HG02870 (cell line): ENCODE measurements around the gene CCR6.

ENCODE experiments used
- ATAC-seq: cut with Tn5 transposase; IDR thresholded peaks from one replicate; pipeline ENCODE4 v1.9.1; 2021; ENCODE audit warnings: mild to moderate bottlenecking, moderate library complexity; ENCODE audit not compliant: unreplicated experiment

The CCR6 gene

DNA sequence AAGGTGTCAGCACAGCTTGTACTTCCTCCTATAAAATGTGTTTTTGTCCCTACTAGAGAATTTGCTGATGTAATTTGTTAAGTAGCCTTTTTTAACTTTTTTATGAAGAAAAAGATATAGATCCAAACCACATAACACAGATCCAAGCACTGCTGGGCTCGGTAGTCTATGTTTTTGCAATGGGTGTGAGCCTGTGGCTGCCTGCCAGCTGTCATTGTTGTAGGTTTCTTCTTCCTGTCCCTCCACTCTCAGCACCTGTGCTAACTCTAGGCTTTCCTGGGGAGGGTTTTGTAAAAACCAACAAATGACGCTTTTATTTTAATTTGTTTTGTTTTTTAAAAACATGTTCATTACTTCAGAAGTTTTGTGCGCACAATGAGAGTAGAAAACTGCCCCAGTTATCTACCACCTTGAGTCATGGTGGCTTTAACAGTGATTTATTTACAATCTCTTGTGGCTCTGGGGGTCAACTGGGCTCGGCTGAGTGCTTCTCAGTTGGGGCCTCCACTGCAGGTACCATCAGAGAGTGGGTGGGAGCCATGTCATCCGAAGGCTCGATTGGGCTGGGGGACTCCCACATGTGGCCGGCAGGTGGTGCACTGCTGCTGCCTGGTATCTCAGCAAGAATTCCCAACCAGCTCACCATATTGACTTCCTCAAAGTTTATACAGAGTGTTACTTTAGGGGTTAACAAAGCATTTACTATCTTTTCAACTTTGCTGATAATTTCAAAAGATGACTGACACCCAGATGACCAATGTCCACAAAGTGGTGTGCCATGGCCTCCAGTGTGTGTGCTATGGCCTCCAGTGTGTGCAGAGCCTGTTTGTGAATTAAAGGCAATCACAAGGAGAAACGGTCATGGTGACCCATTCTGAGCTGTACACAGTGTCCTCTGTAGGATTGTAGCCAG, 3.0 kb upstream of the CCR6 start:
- ATAC-seq, result peak; percentile 27

GRCh38 chr6:167120583-167120903, 2.4 kb upstream of the CCR6 start:
- no peak for ATAC-seq

DNA sequence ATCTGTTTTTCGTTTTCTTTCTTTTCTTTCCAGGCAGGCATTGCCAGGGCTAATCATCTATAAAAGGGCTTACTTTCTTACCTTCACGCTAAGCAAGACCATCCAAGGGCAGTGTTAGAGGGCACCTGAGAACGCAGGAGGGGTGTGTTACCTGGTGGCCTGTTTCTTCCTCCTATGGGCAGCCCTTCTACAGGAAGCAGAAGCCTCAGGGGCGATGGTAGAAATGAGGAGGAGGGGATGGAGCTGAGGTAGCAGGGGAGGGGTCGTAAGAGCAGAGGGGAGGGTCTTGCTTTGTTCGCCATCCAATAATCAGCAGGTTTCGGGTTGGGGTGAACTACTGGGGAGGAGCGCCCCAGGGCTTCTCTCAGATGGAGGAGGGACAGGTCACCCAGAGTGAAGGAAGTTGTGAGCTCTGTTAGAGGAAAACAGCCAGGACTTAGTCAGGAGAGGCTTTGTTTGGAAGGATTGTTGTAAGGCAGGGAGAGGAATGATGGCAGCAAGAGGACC, 1.5 kb upstream of the CCR6 start:
- no peak for ATAC-seq

GRCh38 chr6:167122041-167122826, 662 bp upstream of the CCR6 start:
- ATAC-seq, result no peak

- no peak for ATAC-seq
These were observed 1.9 kb downstream of the CCR6 start for GRCh38 chr6:167124753-167125152.

- no peak for ATAC-seq
These were observed 2.5 kb downstream of the CCR6 start for GRCh38 chr6:167125410-167125809.

DNA sequence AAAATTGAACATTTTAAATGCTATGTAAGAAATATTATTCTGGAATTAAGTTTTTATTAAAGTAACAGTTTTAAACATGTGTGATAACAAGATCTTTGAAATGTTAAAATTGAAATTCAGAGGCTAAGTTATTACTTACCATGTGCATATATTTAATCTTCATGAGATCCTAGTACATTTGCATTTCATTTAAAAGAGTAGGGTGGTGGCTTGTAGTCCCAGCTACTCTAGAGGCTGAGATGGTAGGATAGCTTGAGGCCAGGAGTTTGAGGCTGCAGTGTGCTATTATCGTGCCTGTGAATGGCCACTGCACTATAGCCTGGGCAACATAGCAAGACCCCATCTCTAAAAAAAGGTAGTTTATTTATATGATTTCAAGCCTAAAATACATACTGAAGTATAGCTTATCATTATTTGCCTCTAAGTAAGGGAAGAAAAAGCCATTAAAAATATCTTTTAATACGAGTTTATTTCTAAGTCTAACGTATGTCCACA, 3.0 kb downstream of the CCR6 start:
- ATAC-seq, result no peak

DNA sequence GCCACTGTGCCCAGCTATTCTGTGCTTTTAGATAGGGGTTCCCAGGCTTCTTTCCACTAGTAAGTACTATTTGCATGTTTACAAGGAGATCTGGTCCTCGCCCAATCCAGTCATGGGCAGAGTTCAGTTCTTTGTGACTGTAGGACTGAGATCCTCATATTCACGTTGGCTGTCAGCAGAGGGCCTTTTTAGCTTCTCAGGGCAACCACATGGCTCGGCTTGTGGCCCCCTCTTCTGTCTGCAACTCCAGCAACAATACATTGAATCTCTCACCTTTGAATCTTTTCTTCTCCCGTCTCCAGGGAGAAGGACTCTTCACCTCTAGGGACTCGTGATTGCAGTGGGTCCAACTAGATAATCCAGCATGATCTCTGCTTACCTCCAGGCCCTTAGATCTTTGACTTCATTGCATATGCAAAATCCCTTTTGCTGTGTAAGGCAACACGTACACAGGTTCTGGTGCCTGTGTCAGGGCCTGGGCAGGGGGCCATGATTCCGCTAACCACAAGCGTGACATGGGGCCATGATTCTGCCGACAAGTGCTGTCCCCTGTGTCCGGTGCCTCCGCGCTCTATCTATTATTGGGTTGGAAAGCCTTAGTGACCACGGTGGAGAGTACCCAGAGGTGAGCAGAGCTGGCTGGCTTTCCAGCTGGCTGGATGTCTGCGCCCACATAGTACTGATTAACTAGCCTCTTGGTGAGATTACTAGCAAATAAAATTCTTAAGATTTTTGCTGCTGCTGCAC, 5.1 kb downstream of the CCR6 start:
- no peak for ATAC-seq

- ATAC-seq, result no peak
These were observed 6.3 kb downstream of the CCR6 start for GRCh38 chr6:167129159-167129558.

DNA sequence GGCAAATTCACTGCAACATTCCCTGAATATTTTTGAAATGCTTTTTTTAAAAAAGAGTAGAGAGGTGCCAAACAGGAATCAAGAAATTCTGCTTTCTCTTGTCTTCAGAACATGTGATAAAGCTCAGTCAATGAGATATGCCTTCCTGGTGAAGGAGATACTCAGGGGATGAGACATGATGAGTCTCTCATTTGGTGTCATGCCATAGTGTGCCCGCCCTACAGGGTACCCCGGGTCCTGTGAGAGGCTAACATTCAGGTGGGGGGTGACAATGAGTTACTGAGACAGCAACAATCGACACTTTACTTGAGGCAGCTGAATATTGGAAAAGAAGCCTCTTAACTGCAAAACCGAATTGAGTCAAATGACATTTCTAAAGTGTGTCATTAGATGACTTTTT, 6.7 kb downstream of the CCR6 start:
- peak; percentile 7 for ATAC-seq

- ATAC-seq, result peak; percentile 60
These were observed 7.2 kb downstream of the CCR6 start for GRCh38 chr6:167130008-167130677.

DNA sequence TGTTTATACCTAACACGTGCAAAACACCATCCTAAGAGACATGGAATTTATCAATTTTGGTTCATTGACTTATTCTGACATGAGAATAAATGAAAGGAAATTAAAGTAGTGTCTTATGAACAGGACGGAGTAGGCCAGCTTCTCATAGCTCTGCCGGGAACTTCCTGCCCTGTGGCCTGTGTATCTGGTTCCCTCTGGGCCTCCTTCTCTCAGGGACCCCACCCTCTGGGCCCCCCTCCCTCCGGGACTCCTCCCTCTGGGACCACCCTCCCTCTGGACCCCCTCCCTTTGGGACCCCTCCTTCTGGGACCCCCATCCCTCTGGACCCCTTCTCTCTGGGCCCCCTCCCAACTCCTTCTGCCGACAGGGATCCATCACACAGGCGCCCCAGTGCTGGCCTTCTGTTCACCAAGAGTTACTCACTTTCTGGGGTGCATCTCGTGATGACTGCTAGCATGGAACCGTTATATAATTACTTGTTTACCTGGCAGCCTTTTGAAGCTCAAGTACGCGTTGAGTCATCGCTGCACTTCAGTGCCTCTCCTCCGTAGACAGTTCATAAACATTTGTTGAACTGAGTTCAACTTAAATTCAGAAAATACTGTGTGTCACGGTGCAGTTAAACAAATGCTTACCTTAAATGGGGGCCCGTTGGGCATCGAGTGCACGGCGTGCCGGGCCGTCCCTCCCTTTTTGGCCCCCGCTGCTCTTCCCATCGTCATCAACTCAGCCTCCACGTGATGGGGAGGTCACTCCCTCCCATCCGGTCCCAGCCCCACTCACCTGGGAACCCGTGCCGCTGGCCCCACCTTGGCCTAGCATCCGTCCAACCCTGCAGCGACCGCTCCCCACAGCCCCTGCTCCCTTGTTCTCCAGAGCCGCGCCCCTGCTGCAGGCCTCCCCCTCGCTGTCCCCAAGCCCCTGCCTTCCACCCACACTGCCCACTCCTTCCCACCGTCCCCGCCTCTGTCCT, 8.1 kb downstream of the CCR6 start:
- no peak for ATAC-seq

- no peak for ATAC-seq
These were observed 11.8 kb downstream of the CCR6 start for GRCh38 chr6:167134448-167135328.

- ATAC-seq, result no peak
These were observed 13.5 kb downstream of the CCR6 start for GRCh38 chr6:167136376-167136775.

DNA sequence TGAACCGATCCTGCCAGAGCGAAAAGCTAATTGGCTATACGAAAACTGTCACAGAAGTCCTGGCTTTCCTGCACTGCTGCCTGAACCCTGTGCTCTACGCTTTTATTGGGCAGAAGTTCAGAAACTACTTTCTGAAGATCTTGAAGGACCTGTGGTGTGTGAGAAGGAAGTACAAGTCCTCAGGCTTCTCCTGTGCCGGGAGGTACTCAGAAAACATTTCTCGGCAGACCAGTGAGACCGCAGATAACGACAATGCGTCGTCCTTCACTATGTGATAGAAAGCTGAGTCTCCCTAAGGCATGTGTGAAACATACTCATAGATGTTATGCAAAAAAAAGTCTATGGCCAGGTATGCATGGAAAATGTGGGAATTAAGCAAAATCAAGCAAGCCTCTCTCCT, 14.2 kb downstream of the CCR6 start:
- no peak for ATAC-seq

GRCh38 chr6:167137881-167138280, 15.0 kb downstream of the CCR6 start:
- no peak for ATAC-seq

- ATAC-seq, result no peak
These were observed 16.9 kb downstream of the CCR6 start for GRCh38 chr6:167139761-167140160.
